ENCODE measurements around the gene DMRTB1.

- TF ChIP-seq, protein P1, sequence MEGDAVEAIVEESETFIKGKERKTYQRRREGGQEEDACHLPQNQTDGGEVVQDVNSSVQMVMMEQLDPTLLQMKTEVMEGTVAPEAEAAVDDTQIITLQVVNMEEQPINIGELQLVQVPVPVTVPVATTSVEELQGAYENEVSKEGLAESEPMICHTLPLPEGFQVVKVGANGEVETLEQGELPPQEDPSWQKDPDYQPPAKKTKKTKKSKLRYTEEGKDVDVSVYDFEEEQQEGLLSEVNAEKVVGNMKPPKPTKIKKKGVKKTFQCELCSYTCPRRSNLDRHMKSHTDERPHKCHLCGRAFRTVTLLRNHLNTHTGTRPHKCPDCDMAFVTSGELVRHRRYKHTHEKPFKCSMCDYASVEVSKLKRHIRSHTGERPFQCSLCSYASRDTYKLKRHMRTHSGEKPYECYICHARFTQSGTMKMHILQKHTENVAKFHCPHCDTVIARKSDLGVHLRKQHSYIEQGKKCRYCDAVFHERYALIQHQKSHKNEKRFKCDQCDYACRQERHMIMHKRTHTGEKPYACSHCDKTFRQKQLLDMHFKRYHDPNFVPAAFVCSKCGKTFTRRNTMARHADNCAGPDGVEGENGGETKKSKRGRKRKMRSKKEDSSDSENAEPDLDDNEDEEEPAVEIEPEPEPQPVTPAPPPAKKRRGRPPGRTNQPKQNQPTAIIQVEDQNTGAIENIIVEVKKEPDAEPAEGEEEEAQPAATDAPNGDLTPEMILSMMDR (IDR thresholded peaks at IDR 0.05; ENCODE audit: poor library complexity, severe bottlenecking) = no peak
- no peak for TF ChIP-seq EP300 (conservative IDR thresholded peaks at IDR 0.05; ENCODE audit: poor library complexity, severe bottlenecking)
- no peak for TF ChIP-seq MXI1 (conservative IDR thresholded peaks at IDR 0.05; ENCODE audit: poor library complexity, severe bottlenecking)
- TF ChIP-seq REST (IDR thresholded peaks at IDR 0.05; ENCODE audit: borderline replicate concordance) = no peak
Measured at GRCh38 chr1:53431805-53432565, 27.2 kb upstream of the DMRTB1 start.
